Central memory CD8-positive, alpha-beta T cell (primary cell): ENCODE data around the gene SPEF1.

Experiments used
- ATAC-seq: fragments of 150-1000 bp; cut with Tn5 transposase; replicated peaks from 2 replicates; pipeline ENCODE4 v1.10.0; 2022; ENCODE audit warnings: mild to moderate bottlenecking, moderate FRiP score, moderate number of reproducible peaks; ENCODE audit not compliant: poor library complexity, severe bottlenecking; ENCODE audit errors: extremely low read depth
- DNase-seq, 2 donors: peaks; one replicate each; pipeline ENCODE4 v3.0.0; 2021; ENCODE audit warnings: low spot score in 2 of 2
- H3K27ac Mint-ChIP-seq: one replicate; pipeline ENCODE4 v1.8.0; 2022; ENCODE audit warnings: low read depth, mild to moderate bottlenecking, moderate library complexity, mixed read lengths
- H3K27me3 Mint-ChIP-seq: one replicate; pipeline ENCODE4 v1.8.0; 2022; ENCODE audit warnings: mixed read lengths
- H3K36me3 Mint-ChIP-seq: one replicate; pipeline ENCODE4 v1.8.0; 2022; ENCODE audit warnings: mild to moderate bottlenecking, moderate library complexity, mixed read lengths; ENCODE audit not compliant: insufficient read depth
- H3K4me1 Mint-ChIP-seq: one replicate; pipeline ENCODE4 v1.8.0; 2022; ENCODE audit warnings: mixed read lengths
- H3K4me3 Mint-ChIP-seq: one replicate; pipeline ENCODE4 v1.8.0; 2022; ENCODE audit warnings: mild to moderate bottlenecking, moderate library complexity, mixed read lengths
- H3K9me3 Mint-ChIP-seq: one replicate; pipeline ENCODE4 v1.8.0; 2022; ENCODE audit warnings: mixed read lengths

SPEF1 gene

GRCh38 chr20:3802524-3803239, 21.4 kb upstream of the SPEF1 start:
- H3K27me3 Mint-ChIP-seq: no peaks in the 10 kb centered on the region
- no peaks in the 10 kb centered on the region for H3K9me3 Mint-ChIP-seq
- peaks cover 85% of the 10 kb centered on the region for H3K4me1 Mint-ChIP-seq
- H3K27ac Mint-ChIP-seq: peak overlapping the region; percentile 70
- no peak for ATAC-seq
- H3K36me3 Mint-ChIP-seq: peaks cover 70% of the 10 kb centered on the region
- DNase-seq: no peak
- H3K4me3 Mint-ChIP-seq: peak overlapping the region; percentile 27

GRCh38 chr20:3801846-3802245, 20.6 kb upstream of the SPEF1 start:
- no peaks in the 10 kb centered on the region for H3K27me3 Mint-ChIP-seq
- ATAC-seq (no peak), DNase-seq (no peak)
- H3K36me3 Mint-ChIP-seq: peaks cover 73% of the 10 kb centered on the region
- H3K9me3 Mint-ChIP-seq: no peaks in the 10 kb centered on the region
- peak overlapping the region; percentile 27 for H3K4me3 Mint-ChIP-seq
- peak overlapping the region; percentile 70 for H3K27ac Mint-ChIP-seq
- peaks cover 85% of the 10 kb centered on the region for H3K4me1 Mint-ChIP-seq

- peaks cover 71% of the 10 kb centered on the region for H3K36me3 Mint-ChIP-seq
- no peak overlapping the region for H3K4me3 Mint-ChIP-seq
- peaks cover 81% of the 10 kb centered on the region for H3K4me1 Mint-ChIP-seq
- DNase-seq (no peak), ATAC-seq (no peak)
- H3K27ac Mint-ChIP-seq: no peak overlapping the region
- no peaks in the 10 kb centered on the region for H3K9me3 Mint-ChIP-seq
- no peaks in the 10 kb centered on the region for H3K27me3 Mint-ChIP-seq
Observed at GRCh38 chr20:3801299-3801698, 20.1 kb upstream of the SPEF1 start.

- ATAC-seq (no peak), DNase-seq (no peak)
- Mint-ChIP-seq H3K4me1 (peaks cover 79% of the 10 kb centered on the region), H3K36me3 (peaks cover 71% of the 10 kb centered on the region), H3K9me3 (no peaks in the 10 kb centered on the region), H3K27me3 (no peaks in the 10 kb centered on the region), H3K4me3 (no peak overlapping the region), H3K27ac (peak overlapping the region; percentile 95)
Observed at GRCh38 chr20:3800878-3801260, 19.6 kb upstream of the SPEF1 start.

- Mint-ChIP-seq H3K4me1 (peaks cover 79% of the 10 kb centered on the region), H3K4me3 (peak overlapping the region; percentile 99), H3K27me3 (no peaks in the 10 kb centered on the region), H3K9me3 (no peaks in the 10 kb centered on the region), H3K36me3 (peaks cover 70% of the 10 kb centered on the region), H3K27ac (peak overlapping the region; percentile 95)
- DNase-seq: no peak
- no peak for ATAC-seq
Observed at GRCh38 chr20:3800256-3800877, 19.1 kb upstream of the SPEF1 start.

GRCh38 chr20:3798908-3799248, 17.6 kb upstream of the SPEF1 start:
- H3K27ac Mint-ChIP-seq: peak overlapping the region; percentile 95
- peak overlapping the region; percentile 99 for H3K4me3 Mint-ChIP-seq
- H3K4me1 Mint-ChIP-seq: peaks cover 68% of the 10 kb centered on the region
- no peaks in the 10 kb centered on the region for H3K9me3 Mint-ChIP-seq
- no peaks in the 10 kb centered on the region for H3K27me3 Mint-ChIP-seq
- H3K36me3 Mint-ChIP-seq: peaks cover 58% of the 10 kb centered on the region
- ATAC-seq (no peak), DNase-seq (no peak)

GRCh38 chr20:3798373-3798768, 17.1 kb upstream of the SPEF1 start:
- Mint-ChIP-seq H3K9me3 (no peaks in the 10 kb centered on the region), H3K4me3 (peak overlapping the region; percentile 99), H3K36me3 (peaks cover 53% of the 10 kb centered on the region), H3K27me3 (no peaks in the 10 kb centered on the region), H3K4me1 (peaks cover 63% of the 10 kb centered on the region), H3K27ac (peak overlapping the region; percentile 95)
- no peak for DNase-seq
- ATAC-seq: no peak

- DNase-seq: no peak
- no peaks in the 10 kb centered on the region for H3K27me3 Mint-ChIP-seq
- H3K9me3 Mint-ChIP-seq: no peaks in the 10 kb centered on the region
- H3K4me1 Mint-ChIP-seq: peaks cover 59% of the 10 kb centered on the region
- peaks cover 50% of the 10 kb centered on the region for H3K36me3 Mint-ChIP-seq
- peak overlapping the region; percentile 95 for H3K27ac Mint-ChIP-seq
- H3K4me3 Mint-ChIP-seq: peak overlapping the region; percentile 99
- ATAC-seq: no peak
Observed at GRCh38 chr20:3797592-3798372, 16.5 kb upstream of the SPEF1 start.

- Mint-ChIP-seq H3K9me3 (no peaks in the 10 kb centered on the region), H3K4me3 (peak overlapping the region; percentile 99), H3K4me1 (peaks cover 53% of the 10 kb centered on the region), H3K27ac (peak overlapping the region; percentile 95), H3K27me3 (no peaks in the 10 kb centered on the region), H3K36me3 (peaks cover 44% of the 10 kb centered on the region)
- no peak for DNase-seq
- ATAC-seq: no peak
Observed at GRCh38 chr20:3797226-3797545, 15.9 kb upstream of the SPEF1 start.

- peaks cover 38% of the 10 kb centered on the region for H3K36me3 Mint-ChIP-seq
- H3K4me3 Mint-ChIP-seq: peak overlapping the region; percentile 99
- ATAC-seq: no peak
- peaks cover 51% of the 10 kb centered on the region for H3K4me1 Mint-ChIP-seq
- H3K27ac Mint-ChIP-seq: peak overlapping the region; percentile 95
- H3K27me3 Mint-ChIP-seq: no peaks in the 10 kb centered on the region
- no peak for DNase-seq
- H3K9me3 Mint-ChIP-seq: no peaks in the 10 kb centered on the region
Observed at GRCh38 chr20:3796477-3797225, 15.4 kb upstream of the SPEF1 start.

GRCh38 chr20:3795511-3796468, 14.5 kb upstream of the SPEF1 start, which contains the start of gene CDC25B:
CDC25B (plus strand) TSS chr20:3796310; CDS start chr20:3796532, 222 bp downstream.
- no peaks in the 10 kb centered on the region for H3K9me3 Mint-ChIP-seq
- DNase-seq (peak; percentile 76 to 79), ATAC-seq (peak; percentile 86)
- H3K27me3 Mint-ChIP-seq: no peaks in the 10 kb centered on the region
- H3K36me3 Mint-ChIP-seq: peaks cover 32% of the 10 kb centered on the region
- H3K4me3 Mint-ChIP-seq: peak within 1 kb of the TSS; percentile 99
- peak within 1 kb of the TSS; percentile 95 for H3K27ac Mint-ChIP-seq
- peaks cover 45% of the 10 kb centered on the region for H3K4me1 Mint-ChIP-seq
